Measurements from ENCODE around the gene PER1. TPM values are rescaled to one million over a fixed set of nuclear protein-coding genes. Genes with fewer than 3 reads are reported as not detected.

The PER1 gene
- total and polyA plus RNA-seq, 2 of the 4 experiments (the other 2 are of a cell fraction) = 3.4 to 10.5 TPM

DNA sequence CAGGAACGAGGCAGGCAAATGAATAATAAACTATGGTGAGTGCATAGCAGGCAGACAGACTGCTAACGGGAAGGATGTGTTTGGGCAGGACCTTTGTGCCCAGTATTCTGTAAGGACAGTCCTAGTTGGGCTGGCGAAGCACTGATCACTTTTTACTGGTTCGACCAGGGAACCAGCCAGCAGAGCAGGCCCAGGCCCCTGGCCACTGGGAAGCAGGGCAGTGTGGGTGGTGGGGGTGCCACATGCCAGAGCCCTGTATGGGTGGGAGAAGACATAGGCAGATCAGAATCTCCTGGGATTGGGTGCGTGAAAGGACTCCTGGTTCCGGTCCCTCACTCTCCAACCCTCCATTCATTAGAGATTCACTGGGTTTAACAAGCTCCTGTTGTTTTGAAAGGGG, 14.5 kb upstream of the PER1 start:
- H3K18ac ChIP-seq (ENCODE audit: low read depth, low read length) = no peak overlapping the region
- DNase-seq = no peak
- H3K14ac ChIP-seq (replicated peaks; ENCODE audit: low read depth, low read length) = no peak overlapping the region
- H2BK20ac ChIP-seq (ENCODE audit: low read depth, low read length) = no peak overlapping the region
- peaks cover 4% of the 10 kb centered on the region for H4K20me1 ChIP-seq (ENCODE audit: insufficient read depth, low read length)
- no peak overlapping the region for H2AK9ac ChIP-seq (replicated peaks; ENCODE audit: low read depth, low read length, poor library complexity)
- ChIA-PET POLR2A (ENCODE audit: unreplicated experiment) (no interaction called here), CTCF (no interaction called here)
- no peak overlapping the region for H2BK15ac ChIP-seq (ENCODE audit: low read depth, low read length)
- no peak overlapping the region for H2AFZ ChIP-seq (replicated peaks; ENCODE audit: low read length, poor library complexity)
- peaks cover 10 to 14% of the 10 kb centered on the region in 2 experiments for H3K79me1 ChIP-seq (ENCODE audit: low read depth in 1 of 2, low read length in 2 of 2)
- in situ Hi-C loops (cut with MboI; ENCODE audit: low sequenced_read_pairs) = loop anchor here (25.0 kb wide), 1 partner anchor 929 kb away; the partner anchor contains the start of genes DVL2, GABARAP and PHF23
- no peak overlapping the region for H4K5ac ChIP-seq (ENCODE audit: low read depth, low read length)
- dilution Hi-C loops (cut with HindIII; ENCODE audit: low sequenced_read_pairs, unreplicated experiment) = no loop called here
- 83% methylated on average over 3 of the region's 6 CpGs; no CpG with 5 or more reads in 1 of the 2 experiments for WGBS, 2 experiments (ENCODE audit: extremely low coverage in 2 of 2, insufficient read length in 1 of 2)
- TF ChIP-seq RFX5 (IDR thresholded peaks at IDR 0.05; ENCODE audit: low read depth, low read length) = no peak
- no peak for TF ChIP-seq ELK1 (IDR thresholded peaks at IDR 0.05; ENCODE audit: borderline replicate concordance, low read depth, low read length)
- no peak for TF ChIP-seq POLR2A (IDR thresholded peaks at IDR 0.05; ENCODE audit: low read depth, low read length)
- no peak for TF ChIP-seq MAZ (IDR thresholded peaks at IDR 0.05; ENCODE audit: borderline replicate concordance, low read depth, low read length)
- no peak for TF ChIP-seq CEBPB (IDR thresholded peaks at IDR 0.05; ENCODE audit: low read depth, low read length)
- no peak for TF ChIP-seq USF2 (IDR thresholded peaks at IDR 0.05; ENCODE audit: low read depth, low read length)
- TF ChIP-seq RAD21 (IDR thresholded peaks at IDR 0.05; ENCODE audit: low read length) = no peak
- no peak for TF ChIP-seq NFE2L2 (IDR thresholded peaks at IDR 0.05; ENCODE audit: low read depth, low read length)
- no peak for TF ChIP-seq CHD1 (IDR thresholded peaks at IDR 0.05; ENCODE audit: low read depth, low read length)
- TF ChIP-seq BHLHE40 (IDR thresholded peaks at IDR 0.05; ENCODE audit: low read depth, low read length) = no peak
- no peak for TF ChIP-seq RCOR1 (IDR thresholded peaks at IDR 0.05; ENCODE audit: insufficient replicate concordance, low read length)
- no peak for TF ChIP-seq MXI1 (IDR thresholded peaks at IDR 0.05; ENCODE audit: borderline replicate concordance, low read depth, low read length)
- no peak for TF ChIP-seq MAFK (IDR thresholded peaks at IDR 0.05; ENCODE audit: low read depth, low read length)
- TF ChIP-seq FOS (IDR thresholded peaks at IDR 0.05; ENCODE audit: low read depth, low read length) = no peak
- no peak for TF ChIP-seq CTCF (conservative IDR thresholded peaks at IDR 0.05; ENCODE audit: low read depth, low read length)
- TF ChIP-seq SMC3 (IDR thresholded peaks at IDR 0.05; ENCODE audit: low read depth, low read length) = no peak
- BruUV-seq (replicated peaks) = no TSS peak
- peaks cover 19% of the 10 kb centered on the region for H3K4me1 ChIP-seq (ENCODE audit: control insufficient read depth, insufficient read depth, low read length)
- H3K23ac ChIP-seq (ENCODE audit: low read depth, low read length) = no peak overlapping the region
- no peak overlapping the region for H3K4me3 ChIP-seq (ENCODE audit: insufficient read depth, low read depth, low read length)
- no peak overlapping the region for H2BK120ac ChIP-seq (ENCODE audit: low read depth, low read length)
- no peak overlapping the region for H3K56ac ChIP-seq (ENCODE audit: extremely low read depth, insufficient read depth, low read length)
- H4K91ac ChIP-seq (ENCODE audit: insufficient read depth, low read depth, low read length) = no peak overlapping the region
- H3K9ac ChIP-seq (ENCODE audit: low read depth, low read length) = no peak overlapping the region
- ATAC-seq (ENCODE audit: low read depth) = no peak
- H3K36me3 ChIP-seq (ENCODE audit: control insufficient read depth, insufficient read depth, low read length) = no peaks in the 10 kb centered on the region
- no peak overlapping the region; the same call in 1 of the 2 replicates for H2AK5ac ChIP-seq (ENCODE audit: low read depth, low read length)
- peaks cover 5% of the 10 kb centered on the region for H3K9me1 ChIP-seq (ENCODE audit: insufficient read depth, low read length)
- no peak overlapping the region for H3K4ac ChIP-seq (ENCODE audit: low read depth, low read length)
- H3K27me3 ChIP-seq (ENCODE audit: control insufficient read depth, insufficient read depth, low read length) = no peaks in the 10 kb centered on the region
- H3K27ac ChIP-seq (ENCODE audit: insufficient read depth, low read length) = no peak overlapping the region
- intact Hi-C loops (cut with micrococcal nuclease) = no loop called here
- H3K4me2 ChIP-seq (ENCODE audit: low read depth, low read length) = no peak overlapping the region
- no peak overlapping the region for H2BK5ac ChIP-seq (ENCODE audit: low read depth, low read length, poor library complexity, severe bottlenecking)
- no peak overlapping the region for H4K8ac ChIP-seq (ENCODE audit: low read depth in 2 of 2, low read length in 2 of 2)
- H3K9me3 ChIP-seq (ENCODE audit: control insufficient read depth, insufficient read depth, low read length) = no peaks in the 10 kb centered on the region

Data from IMR-90 (cell line).